K562 (cell line): Measurements from ENCODE around the gene ZNF346. TPM values are rescaled to one million over a fixed set of nuclear protein-coding genes. Genes with fewer than 3 reads are reported as not detected.
A peak's percentile ranks its signal among the peaks of the same experiment; 100 is the strongest.
"Not testable (repeated sequence)": the region's sequence is repeated elsewhere in the genome, so short reads cannot be mapped to it uniquely, and the experiment has no call there.

Experiments
- ATAC-seq: fragments of 200-7000 bp; cut with Tn5 transposase; 3 replicates; pipeline ENCODE4 v1.9.1; 2020; ENCODE audit warnings: moderate library complexity
- BruUV-seq: library from RNA; stranded (reverse); fragments of 400-500 nt; replicated peaks from 2 replicates; lab custom pipeline; 2021; lab: Mats Ljungman, UMichigan
- CTCF ChIA-PET: fragments of 300-600 bp; formaldehyde crosslinking; extraction: SDS; loops from one replicate; lab custom pipeline; 2021; ENCODE audit warnings: low intra/inter-chr PET ratio; lab: Yijun Ruan, JAX
- POLR2A ChIA-PET: fragments of 300-600, 350-650 bp; sonication (Branson Sonifier 250); formaldehyde crosslinking; extraction: SDS; loops from one replicate; lab custom pipeline; 2021; ENCODE audit warnings: antibody characterized with exemption, inconsistent platforms; lab: Yijun Ruan, JAX
- DNase-seq, 4 experiments: peaks; one replicate each; pipeline versions ENCODE4 v3.0.0 to v3.0.0-alpha.2; 2011 to 2018; ENCODE audit warnings: low spot score in 3 of 4, mixed read lengths in 3 of 4; ENCODE audit errors: extremely low read depth in 1 of 4
- FAIRE-seq: peaks from 2 replicates; lab custom pipeline; 2011; peaks lifted over from hg19 to GRCh38; lab: Jason Lieb, UNC
- H2AFZ ChIP-seq: 2 replicates; pipeline ENCODE4 v1.6.0; 2011; ENCODE audit warnings: low read depth, low read length, control low read depth, inconsistent platforms
- H3K27ac ChIP-seq: fragments of 200-600 bp; 3 replicates; pipeline ENCODE4 v1.8.0; 2011; ENCODE audit warnings: low read depth, mild to moderate bottlenecking, control low read depth, inconsistent platforms, low read length, moderate library complexity, mixed read lengths; ENCODE audit errors: extremely low read depth
- H3K27me3 ChIP-seq, 2 experiments: fragments of 300-600 bp in 1 of 2; 2 replicates in 1 of 2; 3 replicates in 1 of 2; pipeline versions ENCODE4 v1.6.0 to v1.8.0; 2011; ENCODE audit warnings: inconsistent platforms in 2 of 2, low read length in 2 of 2, mild to moderate bottlenecking in 1 of 2, mixed read lengths in 1 of 2, moderate library complexity in 1 of 2; ENCODE audit not compliant: control insufficient read depth in 2 of 2, insufficient read depth in 2 of 2
- H3K36me3 ChIP-seq: fragments of 300-600 bp; 3 replicates; pipeline ENCODE4 v1.8.0; 2011; ENCODE audit warnings: mild to moderate bottlenecking, low read length, inconsistent platforms; ENCODE audit not compliant: control insufficient read depth, insufficient read depth
- H3K4me1 ChIP-seq, 2 experiments: fragments of 200-600 bp in 1 of 2; replicated peaks in 1 of 2; 2 replicates in 1 of 2; 3 replicates in 1 of 2; pipeline versions ENCODE4 v1.5.1 to v1.8.0; 2011; ENCODE audit warnings: inconsistent platforms in 2 of 2, low read length in 2 of 2, mild to moderate bottlenecking in 1 of 2, mixed read lengths in 1 of 2, moderate library complexity in 1 of 2; ENCODE audit not compliant: control insufficient read depth in 2 of 2, insufficient read depth in 2 of 2
- H3K4me2 ChIP-seq: 2 replicates; pipeline ENCODE4 v1.6.1; 2011; ENCODE audit warnings: low read length, control low read depth, inconsistent platforms, mixed read lengths; ENCODE audit not compliant: insufficient read depth
- H3K4me3 ChIP-seq: fragments of 200-600 bp; sonication (generic), shearing (Covaris generic); 2 replicates; pipeline ENCODE4 v1.5.1; 2016; ENCODE audit warnings: control low read depth, inconsistent platforms
- H3K79me2 ChIP-seq: fragments of 200-600 bp; 3 replicates; pipeline ENCODE4 v1.8.0; 2011; ENCODE audit warnings: low read length, inconsistent platforms; ENCODE audit not compliant: control insufficient read depth, insufficient read depth
- H3K9ac ChIP-seq, 2 experiments: 2 replicates each; pipeline versions ENCODE4 v1.6.0 to v1.6.1; 2011; ENCODE audit warnings: low read depth in 2 of 2, low read length in 2 of 2, control low read depth in 1 of 2, inconsistent platforms in 1 of 2, mild to moderate bottlenecking in 1 of 2, mixed read lengths in 1 of 2; ENCODE audit not compliant: insufficient read depth in 1 of 2
- H3K9me1 ChIP-seq: one replicate; pipeline ENCODE4 v1.6.0; 2011; ENCODE audit warnings: inconsistent platforms, mild to moderate bottlenecking, low read length, moderate library complexity; ENCODE audit not compliant: control insufficient read depth, insufficient read depth
- H3K9me3 ChIP-seq: replicated peaks from 2 replicates; pipeline ENCODE4 v1.5.1; 2011; ENCODE audit warnings: low read depth, low read length, inconsistent platforms; ENCODE audit not compliant: control insufficient read depth, insufficient read depth
- H4K20me1 ChIP-seq: replicated peaks from 2 replicates; pipeline ENCODE4 v1.6.1; 2011; ENCODE audit warnings: low read length, inconsistent platforms, mixed read lengths; ENCODE audit not compliant: control insufficient read depth, insufficient read depth
- BCOR ChIP-seq: fragments of 450-650 bp; IDR thresholded peaks from 2 replicates; pipeline ENCODE4 v1.6.1; 2016
- CHCHD3 ChIP-seq: fragments of 250-450 bp; sonication (Bioruptor Pico); IDR thresholded peaks from 2 replicates; pipeline ENCODE4 v2.1.2; 2022; ENCODE audit warnings: mild to moderate bottlenecking
- GABPB1 ChIP-seq: sonication (generic); formaldehyde crosslinking; IDR thresholded peaks from 2 replicates; pipeline ENCODE4 v1.8.0; 2022; ENCODE audit warnings: mild to moderate bottlenecking, missing genetic modification reagents
- HDAC2 ChIP-seq: fragments of 450-650 bp; IDR thresholded peaks from 2 replicates; pipeline ENCODE4 v1.6.1; 2016; ENCODE audit warnings: mild to moderate bottlenecking
- HDAC6 ChIP-seq: IDR thresholded peaks from 2 replicates; pipeline ENCODE4 v1.6.1; 2012; ENCODE audit warnings: low read depth, mild to moderate bottlenecking, control low read depth, inconsistent platforms, low read length, moderate library complexity
- NR1H2 ChIP-seq: sonication (generic); formaldehyde crosslinking; IDR thresholded peaks from 2 replicates; pipeline ENCODE4 v1.4.0; 2020; ENCODE audit warnings: mild to moderate bottlenecking, missing genetic modification reagents
- POLR2B ChIP-seq: fragments of 450-650 bp; IDR thresholded peaks from 2 replicates; pipeline ENCODE4 v1.6.1; 2018; ENCODE audit warnings: low read depth; ENCODE audit not compliant: partially characterized antibody
- PTRF ChIP-seq: fragments of 450-650 bp; IDR thresholded peaks from 2 replicates; pipeline ENCODE4 v1.6.1; 2016; ENCODE audit warnings: mild to moderate bottlenecking, missing genetic modification characterization, missing compliant biosample characterization
- SAFB ChIP-seq: fragments of 200-400 bp; formaldehyde crosslinking; IDR thresholded peaks from 2 replicates; pipeline ENCODE4 v1.6.1; 2017; ENCODE audit warnings: low read depth, low read length, borderline replicate concordance
- ZNF121 ChIP-seq: sonication (generic); formaldehyde crosslinking; conservative IDR thresholded peaks from 2 replicates; pipeline ENCODE4 v1.8.0; 2022; ENCODE audit warnings: missing genetic modification reagents
- ZNF232 ChIP-seq: sonication (generic); formaldehyde crosslinking; IDR thresholded peaks from 2 replicates; pipeline ENCODE4 v1.8.0; 2022; ENCODE audit warnings: mild to moderate bottlenecking, missing genetic modification reagents
- WGBS: fragments of 100-300 bp; shearing (Covaris generic); methylation state at CpG from one replicate; pipeline ENCODE4 v1.1.6; 2016; ENCODE audit warnings: low coverage, mixed read lengths; ENCODE audit not compliant: insufficient coverage; ENCODE audit errors: missing lambda C conversion rate; 5-methylcytosine and 5-hydroxymethylcytosine counted together
- in situ Hi-C: fragments of 300-500 bp; cut with MboI; formaldehyde crosslinking; loops from 4 replicates; pipeline ENCODE4 v1.15.0; 2018; ENCODE audit warnings: inconsistent platforms, mixed read lengths
- intact Hi-C: fragments of 100-400 bp; cut with micrococcal nuclease; formaldehyde crosslinking; loops from 2 replicates; pipeline ENCODE4 v1.14.2; 2022
- polyA plus RNA-seq, 8 experiments: library from polyadenylated mRNA; depleted of rRNA in 4 of 8; stranded (reverse) in 5 of 8; unstranded in 3 of 8; fragments of >200 nt; fragmentation: Nextera tagmentation in 2 of 8; fragmentation: Illumina TruSeq in 1 of 8; extraction: Ambion mirVana in 2 of 8; extraction: Trizol in 1 of 8; gene quantifications; 2 replicates each; pipeline versions ENCODE4 v1.2.1 to v1.2.3, GENCODE V29; 2011 to 2014; ENCODE audit warnings: inconsistent platforms in 1 of 8, missing spikeins in 1 of 8
- total RNA-seq, 7 experiments: library from RNA; depleted of rRNA in 6 of 7; stranded (reverse); fragments of >200 nt in 6 of 7; fragmentation: Illumina TruSeq in 2 of 7; extraction: Trizol in 2 of 7; gene quantifications; 2 replicates each; pipeline versions ENCODE4 v1.2.1 to v1.2.3, GENCODE V29; 2011 to 2021; ENCODE audit warnings: low replicate concordance in 1 of 7
- TF ChIP-seq, protein P1 (sequence below): fragments of 250-450 bp; sonication (Bioruptor Pico); IDR thresholded peaks from 2 replicates; pipeline ENCODE4 v1.5.0; 2021; ENCODE audit warnings: mild to moderate bottlenecking, borderline replicate concordance

The ZNF346 gene
- total and polyA plus RNA-seq, 9 of the 15 experiments (the other 6 are each of a cell fraction or from before 2014, with no cell fraction given), result 5.0 to 25.1 (median 20.1) TPM

DNA sequence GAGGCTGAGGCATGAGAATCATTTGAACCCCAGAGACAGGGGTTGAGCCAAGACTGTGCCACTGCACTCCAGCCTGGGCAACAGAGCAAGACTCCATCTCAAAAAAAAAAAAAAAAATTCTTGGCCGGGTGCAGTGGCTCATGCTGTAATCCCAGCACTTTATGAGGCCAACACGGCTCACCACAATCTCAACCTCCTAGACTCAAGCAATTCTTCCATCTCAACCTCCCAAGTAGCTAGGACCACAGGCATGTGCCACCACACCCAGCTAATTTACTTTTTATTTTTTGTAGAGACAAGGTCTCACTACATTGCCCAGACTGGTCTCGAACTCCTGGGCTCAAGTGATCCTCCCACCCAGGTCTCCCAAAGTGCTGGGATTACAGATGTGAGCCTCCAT is 29.4 kb upstream of the ZNF346 start:
- FAIRE-seq, H3K4me2 ChIP-seq, H2AFZ ChIP-seq, H3K36me3 ChIP-seq, DNase-seq, BruUV-seq, in situ Hi-C loops, intact Hi-C loops, CTCF ChIA-PET, H3K27me3 ChIP-seq, H3K9me1 ChIP-seq, H3K9ac ChIP-seq, H3K4me3 ChIP-seq, H3K9me3 ChIP-seq, ATAC-seq: not testable (repeated sequence)
- TF ChIP-seq BCOR (peak; percentile 42; the same call in 1 of the 2 replicates), ZNF121 (peak; percentile 40; the same call in 1 of the 2 replicates)
- Histone ChIP-seq H3K4me1 (peaks cover 26 to 31% of the 10 kb centered on the region in 2 experiments), H3K27ac (peak overlapping the region; percentile 91; the same call in 1 of the 3 replicates), H4K20me1 (peaks cover 24% of the 10 kb centered on the region), H3K79me2 (peaks cover 87% of the 10 kb centered on the region)
- 65% methylated on average over 3 of the region's 3 CpGs for WGBS
- POLR2A ChIA-PET, result interaction anchor here (0.5 kb wide), 1 partner anchor 339 kb away, joined by 3 read pairs; no protein-coding TSS in a partner anchor

DNA sequence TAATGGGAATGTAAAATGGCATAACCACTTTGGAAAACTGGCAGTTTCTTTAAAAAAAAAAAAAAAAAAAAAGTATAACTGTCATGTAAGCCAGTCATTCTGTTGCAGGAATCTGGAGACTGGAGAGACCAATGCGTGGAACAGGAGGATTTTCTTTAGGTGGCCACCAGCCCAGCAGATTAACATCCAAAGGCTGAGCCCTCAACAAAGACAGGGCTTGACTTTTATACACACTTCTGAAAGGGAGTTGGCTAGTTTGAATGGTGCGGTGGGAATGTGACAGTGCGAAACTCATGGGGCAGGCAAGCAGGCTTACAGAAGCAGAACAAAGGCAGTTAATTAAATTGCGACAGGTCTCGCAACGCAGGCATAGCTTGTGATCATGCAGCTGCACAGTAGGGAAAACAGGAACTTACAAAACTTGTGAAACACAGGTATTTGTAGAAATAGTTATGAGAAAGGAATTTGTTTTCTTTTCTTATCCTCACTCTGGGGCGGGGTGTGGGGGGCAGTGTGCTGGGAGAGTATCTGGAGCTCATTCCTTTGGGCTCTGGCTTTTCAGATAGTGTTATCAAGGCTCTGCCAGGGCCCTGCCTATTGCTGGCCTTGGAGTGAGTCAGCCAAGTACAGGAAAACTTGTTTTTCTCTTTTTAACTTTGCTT is 27.9 kb upstream of the ZNF346 start:
- WGBS, result under 1% methylated on average over 7 of the region's 7 CpGs
- Histone ChIP-seq H3K9ac (peak overlapping the region in 1 of 2 experiments; percentile 54; a peak in 1 of 4 replicates), H3K4me2 (peak overlapping the region; percentile 58), H2AFZ (no peak overlapping the region), H3K9me1 (peaks cover 7% of the 10 kb centered on the region), H3K27ac (peak overlapping the region; percentile 91), H3K4me3 (no peak overlapping the region), H3K36me3 (peaks cover 7% of the 10 kb centered on the region; the same call in 2 of the 3 replicates), H3K27me3 (no peaks in the 10 kb centered on the region), H3K9me3 (peaks cover 4% of the 10 kb centered on the region), H4K20me1 (peaks cover 29% of the 10 kb centered on the region), H3K79me2 (peaks cover 86% of the 10 kb centered on the region), H3K4me1 (peaks cover 26 to 31% of the 10 kb centered on the region in 2 experiments)
- intact Hi-C loops (no loop called here), in situ Hi-C loops (no loop called here)
- CTCF ChIA-PET, result interaction anchor here (1.5 kb wide), 1 partner anchor 12 kb away, joined by 3 read pairs; the partner anchor contains the start of gene UIMC1
- POLR2A ChIA-PET, result interaction anchor here (0.5 to 4.0 kb wide), 5 partner anchors 11 to 561 kb away, joined by 3 to 45 read pairs (median 4); partner anchors contain the start of gene UIMC1
- no TSS peak for BruUV-seq
- DNase-seq (peak; percentile 41 to 91 (median 69)), ATAC-seq (peak; percentile 87), FAIRE-seq (peak; percentile 97)
- TF ChIP-seq ZNF232 (no peak), HDAC6 (no peak), SAFB (no peak), HDAC2 (no peak; the same call in 1 of the 2 replicates), NR1H2 (no peak), CHCHD3 (CRISPR knock-in tag) (no peak), GABPB1 (CRISPR knock-in tag) (peak; percentile 54; the same call in 1 of the 2 replicates), POLR2B (no peak), PTRF (tag) (no peak)
- TF ChIP-seq, protein P1, sequence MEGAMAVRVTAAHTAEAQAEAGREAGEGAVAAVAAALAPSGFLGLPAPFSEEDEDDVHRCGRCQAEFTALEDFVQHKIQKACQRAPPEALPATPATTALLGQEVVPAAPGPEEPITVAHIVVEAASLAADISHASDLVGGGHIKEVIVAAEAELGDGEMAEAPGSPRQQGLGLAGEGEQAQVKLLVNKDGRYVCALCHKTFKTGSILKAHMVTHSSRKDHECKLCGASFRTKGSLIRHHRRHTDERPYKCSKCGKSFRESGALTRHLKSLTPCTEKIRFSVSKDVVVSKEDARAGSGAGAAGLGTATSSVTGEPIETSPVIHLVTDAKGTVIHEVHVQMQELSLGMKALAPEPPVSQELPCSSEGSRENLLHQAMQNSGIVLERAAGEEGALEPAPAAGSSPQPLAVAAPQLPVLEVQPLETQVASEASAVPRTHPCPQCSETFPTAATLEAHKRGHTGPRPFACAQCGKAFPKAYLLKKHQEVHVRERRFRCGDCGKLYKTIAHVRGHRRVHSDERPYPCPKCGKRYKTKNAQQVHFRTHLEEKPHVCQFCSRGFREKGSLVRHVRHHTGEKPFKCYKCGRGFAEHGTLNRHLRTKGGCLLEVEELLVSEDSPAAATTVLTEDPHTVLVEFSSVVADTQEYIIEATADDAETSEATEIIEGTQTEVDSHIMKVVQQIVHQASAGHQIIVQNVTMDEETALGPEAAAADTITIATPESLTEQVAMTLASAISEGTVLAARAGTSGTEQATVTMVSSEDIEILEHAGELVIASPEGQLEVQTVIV (CRISPR knock-in tag), result no peak
